GM19395 (cell line): ENCODE measurements around the gene ALDH8A1.

Source experiments
- ATAC-seq: cut with Tn5 transposase; IDR thresholded peaks from one replicate; pipeline ENCODE4 v1.9.1; 2021; ENCODE audit warnings: mild to moderate bottlenecking, moderate library complexity; ENCODE audit not compliant: unreplicated experiment

ALDH8A1 gene

GRCh38 chr6:134949927-134950326 lies at the start of gene ALDH8A1:
Gene ALDH8A1 (minus strand): TSS chr6:134950101. CDS start chr6:134950053, 48 bp downstream.
- no peak for ATAC-seq

- no peak for ATAC-seq
Observed at GRCh38 chr6:134999107-134999506, 49.2 kb upstream of the ALDH8A1 start.

GRCh38 chr6:134997133-134997995 lies 47.5 kb upstream of the ALDH8A1 start:
- ATAC-seq, result no peak

- ATAC-seq, result no peak
Observed at GRCh38 chr6:134995536-134995935, 45.6 kb upstream of the ALDH8A1 start.

GRCh38 chr6:134994431-134994830 lies 44.5 kb upstream of the ALDH8A1 start:
- no peak for ATAC-seq

- no peak for ATAC-seq
Observed at GRCh38 chr6:134992155-134992554, 42.3 kb upstream of the ALDH8A1 start.

- ATAC-seq, result no peak
Observed at GRCh38 chr6:134990262-134990661, 40.4 kb upstream of the ALDH8A1 start.

- ATAC-seq, result no peak
Observed at GRCh38 chr6:134984821-134985220, 34.9 kb upstream of the ALDH8A1 start.

GRCh38 chr6:134983823-134984222 lies 33.9 kb upstream of the ALDH8A1 start:
- no peak for ATAC-seq

GRCh38 chr6:134982161-134982560 lies 32.3 kb upstream of the ALDH8A1 start:
- ATAC-seq, result no peak

- no peak for ATAC-seq
Observed at GRCh38 chr6:134980846-134981245, 30.9 kb upstream of the ALDH8A1 start.

- peak; percentile 91 for ATAC-seq
Observed at GRCh38 chr6:134979142-134979541, 29.2 kb upstream of the ALDH8A1 start.

- no peak for ATAC-seq
Observed at GRCh38 chr6:134974370-134974769, 24.5 kb upstream of the ALDH8A1 start.

- ATAC-seq, result no peak
Observed at GRCh38 chr6:134967711-134968110, 17.8 kb upstream of the ALDH8A1 start.

GRCh38 chr6:134964451-134965203 lies 14.7 kb upstream of the ALDH8A1 start:
- ATAC-seq, result no peak

- ATAC-seq, result no peak
Observed at GRCh38 chr6:134962421-134962820, 12.5 kb upstream of the ALDH8A1 start.

GRCh38 chr6:134961366-134961765 lies 11.5 kb upstream of the ALDH8A1 start:
- no peak for ATAC-seq

- no peak for ATAC-seq
Observed at GRCh38 chr6:134959603-134960002, 9.7 kb upstream of the ALDH8A1 start.

- no peak for ATAC-seq
Observed at GRCh38 chr6:134956676-134957075, 6.8 kb upstream of the ALDH8A1 start.

GRCh38 chr6:134956032-134956431 lies 6.1 kb upstream of the ALDH8A1 start:
- no peak for ATAC-seq

GRCh38 chr6:134954272-134955000 lies 4.5 kb upstream of the ALDH8A1 start:
- no peak for ATAC-seq
